Thymus (tissue), 11 donors: ENCODE results near the gene TRAP1. TPM values are rescaled to one million over a fixed set of nuclear protein-coding genes. Genes with fewer than 3 reads are reported as not detected.

Experiments used
- DNase-seq, 9 donors: peaks; one replicate each; pipeline ENCODE4 v3.0.0-alpha.2; 2013; ENCODE audit warnings: low spot score in 9 of 9, low read depth in 6 of 9, missing footprints in 1 of 9
- H3K27ac ChIP-seq, 2 donors: one replicate each; pipeline ENCODE4 v1.5.1; 2013; ENCODE audit warnings: control low read depth in 1 of 2, low read depth in 1 of 2, low read length in 1 of 2, mild to moderate bottlenecking in 1 of 2, moderate library complexity in 1 of 2
- H3K27me3 ChIP-seq, 2 donors: one replicate each; pipeline ENCODE4 v1.5.1; 2013; ENCODE audit warnings: low read length in 1 of 2; ENCODE audit not compliant: control insufficient read depth in 2 of 2, insufficient read depth in 1 of 2
- H3K36me3 ChIP-seq, 2 donors: one replicate each; pipeline ENCODE4 v1.5.1; 2013; ENCODE audit warnings: low read length in 1 of 2, mild to moderate bottlenecking in 1 of 2, moderate library complexity in 1 of 2; ENCODE audit not compliant: control insufficient read depth in 2 of 2, insufficient read depth in 2 of 2
- H3K4me1 ChIP-seq, 2 donors: one replicate each; pipeline ENCODE4 v1.5.1; 2013; ENCODE audit warnings: low read length in 2 of 2; ENCODE audit not compliant: control insufficient read depth in 2 of 2, insufficient read depth in 2 of 2
- H3K4me3 ChIP-seq, 2 donors: one replicate each; pipeline ENCODE4 v1.5.1; 2013; ENCODE audit warnings: low read length in 2 of 2, control low read depth in 1 of 2, mild to moderate bottlenecking in 1 of 2
- H3K9me3 ChIP-seq, 2 donors: one replicate each; pipeline ENCODE4 v1.5.1; 2013; ENCODE audit warnings: low read length in 1 of 2, mild to moderate bottlenecking in 1 of 2; ENCODE audit not compliant: control insufficient read depth in 2 of 2, insufficient read depth in 1 of 2
- WGBS: extraction: QIAGEN DNeasy Blood & Tissue Kit; methylation state at CpG from one replicate; pipeline ENCODE4 v1.1.7; 2013; 5-methylcytosine and 5-hydroxymethylcytosine counted together
- polyA plus RNA-seq: library from polyadenylated mRNA; stranded (reverse); fragments of 200-250 nt; gene quantifications from one replicate; pipeline ENCODE4 v1.2.3, GENCODE V29; 2013
- total RNA-seq: library from RNA; stranded (reverse); fragments of 120-200 nt; gene quantifications from one replicate; pipeline ENCODE4 v1.2.4, GENCODE V29; 2013
- donor health status: healthy.

The TRAP1 gene
- total and polyA plus RNA-seq, 2 donors, result 46.5 to 48.4 TPM

DNA sequence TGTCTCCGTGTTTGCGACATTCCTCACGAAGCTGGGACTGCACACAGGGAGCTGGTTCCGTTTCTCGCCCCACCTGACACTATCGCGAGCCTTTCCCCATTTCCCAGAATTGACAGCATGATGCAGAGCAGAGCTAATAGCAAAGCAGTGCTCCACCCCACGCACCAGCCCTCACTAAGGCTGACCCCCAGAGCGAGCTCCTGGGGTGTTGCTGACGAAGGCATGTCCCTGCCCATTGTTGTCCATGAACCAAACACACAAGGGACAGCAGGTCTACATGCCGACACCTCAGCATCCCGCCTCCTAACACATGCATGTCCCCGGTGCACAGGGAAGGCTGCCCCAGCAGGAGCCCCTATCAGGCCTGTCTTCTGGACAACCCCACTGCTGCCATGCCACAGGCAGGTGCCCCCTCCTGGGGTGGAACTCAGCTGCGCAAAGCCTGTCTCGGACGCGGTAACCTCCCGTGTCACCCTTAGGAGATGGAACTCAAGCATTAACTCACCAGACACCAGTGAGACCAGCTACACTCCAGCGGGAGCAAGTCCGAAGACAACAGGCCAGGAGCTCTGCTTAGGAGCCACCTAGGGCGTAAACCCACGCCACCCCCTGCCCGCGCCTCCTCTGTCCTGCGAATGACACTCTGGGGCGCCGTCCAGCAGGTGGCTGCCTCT, 16.9 kb upstream of the TRAP1 start:
- peaks cover 83 to 93% of the 10 kb centered on the region in 2 donors for H3K36me3 ChIP-seq
- no peaks in the 10 kb centered on the region for H3K27me3 ChIP-seq
- H3K9me3 ChIP-seq, result no peaks in the 10 kb centered on the region
- DNase-seq, result no peak
- H3K4me1 ChIP-seq, result no peaks in the 10 kb centered on the region
- WGBS, result 99% methylated on average over 27 of the region's 27 CpGs
- no peak overlapping the region for H3K4me3 ChIP-seq
- H3K27ac ChIP-seq, result no peak overlapping the region

DNA sequence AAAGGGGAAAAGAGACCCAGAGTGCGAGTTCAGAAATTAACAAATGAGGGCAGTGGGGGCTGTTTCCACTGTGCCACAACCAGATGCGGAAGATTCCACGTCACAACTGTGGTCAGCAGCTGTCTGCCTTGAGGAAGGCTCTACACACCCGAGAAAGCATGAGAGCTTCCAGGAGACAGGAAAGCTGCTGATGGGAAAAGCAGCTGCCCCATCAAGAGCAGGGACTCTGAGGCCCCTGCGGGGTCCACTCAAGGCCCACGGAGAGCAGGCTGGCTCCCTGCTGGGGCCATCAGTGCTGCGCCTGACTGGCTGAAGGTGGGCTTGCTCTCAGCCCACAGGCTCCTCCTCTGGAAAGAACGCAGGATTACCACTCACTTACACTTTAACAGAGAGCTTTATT, 14.8 kb upstream of the TRAP1 start:
- Histone ChIP-seq H3K4me1 (no peaks in the 10 kb centered on the region), H3K27ac (no peak overlapping the region), H3K27me3 (no peaks in the 10 kb centered on the region), H3K36me3 (peaks cover 82 to 93% of the 10 kb centered on the region in 2 donors), H3K4me3 (no peak overlapping the region), H3K9me3 (no peaks in the 10 kb centered on the region)
- 98% methylated on average over 8 of the region's 8 CpGs for WGBS
- no peak for DNase-seq

DNA sequence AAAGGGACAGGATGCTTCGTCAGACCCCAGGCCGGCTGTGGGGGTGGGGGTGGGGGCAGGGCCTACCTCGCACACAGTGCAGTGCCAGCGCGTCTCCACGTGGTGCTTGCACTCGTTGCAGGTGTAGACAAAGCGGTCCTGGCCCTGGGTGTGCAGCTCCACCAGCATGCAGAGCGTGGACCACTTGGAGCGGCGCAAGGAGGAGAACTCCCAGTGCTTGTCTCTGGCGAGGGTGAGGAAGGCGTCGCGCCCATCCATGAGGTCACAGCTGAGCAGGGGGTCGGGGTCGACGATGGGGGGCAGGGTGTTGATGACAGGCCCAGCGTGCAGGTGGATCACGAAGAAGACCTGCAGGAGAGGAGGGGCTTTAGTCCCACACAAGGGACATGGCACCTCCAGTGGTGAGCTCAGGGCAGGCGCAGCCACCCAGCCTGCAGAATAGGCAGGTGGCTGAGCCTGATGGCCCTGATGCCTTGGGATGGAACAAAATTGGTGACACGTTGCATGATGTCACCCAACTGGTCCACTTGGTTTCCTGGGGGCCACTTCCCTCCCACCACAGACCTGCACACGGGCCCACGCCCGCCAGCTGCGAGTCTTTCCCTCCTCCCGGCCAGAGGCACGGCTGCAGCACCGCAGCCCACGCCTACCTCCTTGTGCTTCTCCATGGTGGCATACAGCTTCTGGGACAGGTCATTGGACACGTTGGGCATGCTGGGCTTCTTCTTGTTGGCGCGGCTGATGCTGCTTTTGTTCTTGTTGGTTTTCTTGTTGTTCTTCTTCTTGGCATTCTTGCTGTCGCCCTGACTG, 14.0 kb upstream of the TRAP1 start:
- Histone ChIP-seq H3K36me3 (peaks cover 73 to 85% of the 10 kb centered on the region in 2 donors), H3K9me3 (no peaks in the 10 kb centered on the region), H3K27ac (no peak overlapping the region), H3K27me3 (no peaks in the 10 kb centered on the region), H3K4me1 (no peaks in the 10 kb centered on the region), H3K4me3 (no peak overlapping the region)
- no peak for DNase-seq
- 96% methylated on average over 34 of the region's 34 CpGs for WGBS

DNA sequence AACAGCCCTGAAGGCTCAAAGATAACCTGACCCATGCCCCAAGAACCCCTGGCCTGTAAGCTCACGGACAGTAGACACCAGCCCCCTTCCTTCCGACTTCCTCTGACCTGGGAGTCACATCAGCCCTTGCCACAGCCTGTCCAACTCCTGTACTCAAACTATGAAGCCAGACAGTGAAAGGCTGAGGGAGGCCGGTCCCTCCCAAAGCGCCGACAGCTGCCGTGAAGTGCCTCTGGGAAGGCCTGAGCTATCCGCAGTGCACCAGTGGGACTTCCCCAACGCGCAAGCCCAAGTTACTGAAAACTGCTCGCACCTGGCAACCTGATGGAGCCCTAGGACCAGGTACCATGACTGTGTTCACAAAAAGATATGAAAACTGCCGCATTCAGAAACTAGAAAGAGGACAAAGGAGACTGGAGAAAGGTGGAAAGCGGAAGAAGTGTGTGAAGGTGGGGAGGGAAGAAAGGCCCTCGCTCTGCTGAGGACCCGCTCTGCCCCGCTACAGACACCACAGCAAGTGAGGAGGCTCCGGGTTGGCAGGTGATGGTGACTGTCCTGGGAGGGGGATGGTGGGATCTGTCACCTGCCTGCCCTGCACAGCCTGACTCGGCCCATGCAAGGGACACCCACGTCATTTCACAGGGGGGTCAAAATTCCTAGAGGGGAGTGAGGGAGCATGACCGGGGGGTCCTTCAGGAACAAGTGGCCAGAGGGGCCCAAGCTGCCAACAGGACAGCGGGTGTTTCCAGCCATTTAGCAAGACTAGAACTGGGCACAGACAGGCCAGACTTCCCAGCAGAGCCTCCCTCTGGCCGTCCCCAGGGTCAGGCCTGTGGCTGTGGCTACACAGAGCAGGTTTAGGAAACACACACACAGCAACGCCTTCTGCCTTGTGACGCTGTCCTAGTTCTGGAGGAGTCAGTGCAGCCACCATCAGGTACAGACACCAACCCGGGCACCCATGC, 13.1 kb upstream of the TRAP1 start:
- WGBS, result 97% methylated on average over 24 of the region's 24 CpGs

DNA sequence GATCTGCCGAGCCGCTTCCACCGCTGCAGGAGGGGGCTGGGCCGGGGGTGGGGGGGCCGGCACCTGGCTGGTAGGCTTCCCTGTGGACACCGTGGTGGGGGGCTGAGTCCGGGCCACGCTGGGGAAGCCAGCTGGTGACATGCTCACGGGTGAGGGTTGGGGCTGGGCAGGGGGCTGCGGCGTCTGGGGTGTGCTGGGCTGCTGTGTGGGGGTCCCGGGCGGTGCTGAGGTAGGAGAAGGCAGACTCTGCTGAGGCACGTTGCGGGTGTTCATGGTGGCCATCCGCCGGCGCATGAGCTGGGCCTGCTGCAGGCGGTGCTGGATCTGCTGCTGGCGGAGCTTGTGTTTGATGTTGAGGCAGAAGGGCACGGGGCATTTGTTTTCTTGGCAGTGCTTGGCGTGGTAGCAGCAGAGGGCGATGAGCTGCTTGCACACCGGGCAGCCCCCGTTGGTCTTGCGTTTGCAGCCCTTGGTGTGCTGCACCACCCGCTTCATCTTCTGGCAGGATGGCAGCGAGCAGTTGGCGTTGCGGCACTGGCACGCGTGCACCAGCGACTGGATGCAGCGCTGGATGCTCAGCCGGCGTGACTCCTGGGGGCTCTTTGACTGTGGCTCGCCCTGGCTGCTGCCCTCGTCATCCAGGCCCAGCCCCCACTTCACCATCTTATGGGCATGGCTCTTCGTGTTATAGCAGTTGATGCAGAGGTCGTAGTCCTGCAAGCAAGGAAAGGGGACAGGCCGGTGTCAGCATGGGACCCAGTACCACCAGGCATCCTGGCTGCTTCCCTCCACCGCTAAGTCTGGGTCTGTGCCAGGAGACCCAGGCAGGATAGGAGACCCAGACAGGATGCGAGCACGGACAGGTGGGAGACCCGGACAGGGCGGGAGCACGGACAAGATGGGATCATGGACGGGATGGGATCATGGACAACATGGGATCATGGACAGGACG, 12.1 kb upstream of the TRAP1 start:
- H3K27ac ChIP-seq, result no peak overlapping the region
- 97% methylated on average over 49 of the region's 49 CpGs for WGBS
- H3K9me3 ChIP-seq, result no peaks in the 10 kb centered on the region
- no peak overlapping the region for H3K4me3 ChIP-seq
- DNase-seq, result no peak
- peaks cover 55 to 72% of the 10 kb centered on the region in 2 donors for H3K36me3 ChIP-seq
- no peaks in the 10 kb centered on the region for H3K4me1 ChIP-seq
- H3K27me3 ChIP-seq, result no peaks in the 10 kb centered on the region

More for the DNA sequence above, 13.1 kb upstream of the TRAP1 start:
- Histone ChIP-seq H3K27ac (no peak overlapping the region), H3K4me3 (no peak overlapping the region), H3K9me3 (no peaks in the 10 kb centered on the region), H3K4me1 (no peaks in the 10 kb centered on the region), H3K27me3 (no peaks in the 10 kb centered on the region), H3K36me3 (peaks cover 64 to 82% of the 10 kb centered on the region in 2 donors)
- DNase-seq, result no peak

DNA sequence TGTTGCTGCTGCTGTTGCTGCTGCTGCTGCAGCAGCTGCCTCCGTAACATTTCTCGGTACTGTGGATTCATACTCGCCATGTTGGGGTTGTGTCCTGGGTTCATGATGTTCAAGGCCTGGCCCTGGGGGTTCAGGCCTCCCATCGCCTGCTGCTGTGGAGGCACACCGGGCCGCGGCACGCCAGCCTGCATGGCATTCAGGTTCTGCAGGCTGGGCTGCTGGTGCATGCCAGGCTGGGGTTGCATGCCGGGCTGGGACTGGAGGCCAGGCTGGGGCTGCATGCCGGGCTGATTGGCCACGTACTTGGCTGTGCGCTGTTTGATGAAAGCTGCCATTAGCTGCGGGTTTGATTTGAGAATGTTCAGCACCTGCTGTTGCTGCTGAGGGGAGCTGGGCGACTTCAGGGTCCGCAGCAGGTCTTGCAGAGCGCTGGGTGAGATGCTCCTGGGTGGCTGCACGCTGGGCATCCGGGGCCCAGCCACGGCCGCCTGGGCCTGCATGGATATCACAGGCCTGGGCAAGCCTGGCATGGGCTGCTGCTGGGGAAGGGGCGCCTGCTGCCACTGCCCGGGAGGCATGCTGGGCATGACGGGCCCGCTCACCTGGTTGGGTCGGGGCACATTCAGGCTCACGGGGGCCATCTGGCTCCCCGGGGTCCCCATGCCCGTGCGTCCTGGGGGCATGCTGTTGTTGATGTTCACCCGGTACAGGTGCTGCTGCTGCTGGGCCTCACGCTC, 11.3 kb upstream of the TRAP1 start:
- WGBS, result 98% methylated on average over 31 of the region's 31 CpGs
- H3K9me3 ChIP-seq, result no peaks in the 10 kb centered on the region
- DNase-seq, result no peak
- H3K27me3 ChIP-seq, result no peaks in the 10 kb centered on the region
- no peak overlapping the region for H3K4me3 ChIP-seq
- no peaks in the 10 kb centered on the region for H3K4me1 ChIP-seq
- H3K36me3 ChIP-seq, result peaks cover 49 to 65% of the 10 kb centered on the region in 2 donors
- H3K27ac ChIP-seq, result no peak overlapping the region

DNA sequence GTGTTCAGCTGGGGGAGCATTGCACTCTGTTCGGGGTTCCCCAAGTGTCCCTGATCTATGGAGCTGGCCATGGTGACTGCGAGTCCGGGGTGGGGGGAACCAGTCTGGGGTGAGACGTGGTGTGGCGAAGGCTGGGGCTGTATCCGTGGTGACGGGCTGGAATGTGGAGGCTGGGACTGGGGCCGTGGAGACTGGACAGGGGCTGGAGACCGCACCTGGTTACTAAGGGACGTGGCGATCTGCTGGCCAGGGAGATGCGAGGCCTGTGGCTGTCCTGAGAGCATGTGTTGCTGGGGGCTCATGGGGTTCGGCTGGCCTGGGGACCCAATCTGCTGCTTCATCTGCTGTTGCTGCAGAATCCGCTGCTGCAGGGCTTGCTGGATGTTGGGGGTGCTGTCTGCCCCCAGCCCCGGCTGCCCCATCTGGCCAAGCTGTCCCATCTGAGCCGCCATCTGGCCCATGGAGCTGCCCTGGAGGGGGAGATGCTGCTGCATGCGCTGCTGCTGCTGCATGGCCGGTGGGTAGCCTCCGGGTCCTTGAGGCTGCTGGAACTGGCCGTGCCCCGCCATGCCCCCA, 10.6 kb upstream of the TRAP1 start:
- Histone ChIP-seq H3K4me3 (no peak overlapping the region), H3K4me1 (no peaks in the 10 kb centered on the region), H3K27me3 (no peaks in the 10 kb centered on the region), H3K9me3 (no peaks in the 10 kb centered on the region), H3K36me3 (peaks cover 49 to 61% of the 10 kb centered on the region in 2 donors), H3K27ac (no peak overlapping the region)
- no peak for DNase-seq
- WGBS, result 95% methylated on average over 21 of the region's 21 CpGs
